HPDE6-E6E7 (cell line): ENCODE results near the gene USP34.
"Not testable (repeated sequence)": the region's sequence is repeated elsewhere in the genome, so short reads cannot be mapped to it uniquely, and the experiment has no call there.

ENCODE experiments used
- DNase-seq: peaks from one replicate; pipeline ENCODE4 v3.0.0; 2011; ENCODE audit warnings: missing footprints; ENCODE audit errors: extremely low spot score

Gene USP34

GRCh38 chr2:61425605-61426155 is 45.2 kb downstream of the USP34 start:
- no peak for DNase-seq

- DNase-seq, result no peak
Measured at GRCh38 chr2:61423714-61424113, 47.2 kb downstream of the USP34 start.

- no peak for DNase-seq
Measured at GRCh38 chr2:61421611-61422010, 49.3 kb downstream of the USP34 start.

GRCh38 chr2:61420991-61421544 is 49.8 kb downstream of the USP34 start:
- no peak for DNase-seq

- no peak for DNase-seq
Measured at GRCh38 chr2:61419570-61419969, 51.3 kb downstream of the USP34 start.

- no peak for DNase-seq
Measured at GRCh38 chr2:61419129-61419528, 51.8 kb downstream of the USP34 start.

GRCh38 chr2:61416871-61417645 is 53.8 kb downstream of the USP34 start:
- no peak for DNase-seq

GRCh38 chr2:61415265-61415664 is 55.6 kb downstream of the USP34 start:
- no peak for DNase-seq

GRCh38 chr2:61414674-61415073 is 56.2 kb downstream of the USP34 start:
- no peak for DNase-seq

GRCh38 chr2:61411109-61411508 is 59.8 kb downstream of the USP34 start:
- DNase-seq, result no peak

GRCh38 chr2:61410185-61410584 is 60.7 kb downstream of the USP34 start:
- no peak for DNase-seq

- no peak for DNase-seq
Measured at GRCh38 chr2:61405813-61406212, 65.1 kb downstream of the USP34 start.

- DNase-seq, result no peak
Measured at GRCh38 chr2:61404438-61404837, 66.4 kb downstream of the USP34 start.

- DNase-seq, result no peak
Measured at GRCh38 chr2:61398413-61398812, 72.5 kb downstream of the USP34 start.

- DNase-seq, result no peak
Measured at GRCh38 chr2:61396005-61396404, 74.9 kb downstream of the USP34 start.

- not testable (repeated sequence) for DNase-seq
Measured at GRCh38 chr2:61387588-61387987, 83.3 kb downstream of the USP34 start.

- DNase-seq, result not testable (repeated sequence)
Measured at GRCh38 chr2:61380882-61381197, 90.0 kb downstream of the USP34 start.

- DNase-seq, result no peak
Measured at GRCh38 chr2:61380056-61380881, 90.6 kb downstream of the USP34 start.

GRCh38 chr2:61379521-61379920 is 91.4 kb downstream of the USP34 start:
- DNase-seq, result no peak

- no peak for DNase-seq
Measured at GRCh38 chr2:61378281-61378680, 92.6 kb downstream of the USP34 start.

GRCh38 chr2:61377046-61377445 is 93.8 kb downstream of the USP34 start:
- DNase-seq, result no peak

- DNase-seq, result no peak
Measured at GRCh38 chr2:61376211-61376610, 94.7 kb downstream of the USP34 start.

GRCh38 chr2:61371027-61371426 is 99.9 kb downstream of the USP34 start:
- no peak for DNase-seq
